Breast epithelium (tissue), 3 donors: ENCODE measurements around the gene CCDC80.

Source experiments
- CTCF ChIP-seq, 3 donors: fragments of 450-650 bp; IDR thresholded peaks; one replicate each; pipeline ENCODE4 v1.5.1; 2016 to 2017; ENCODE audit warnings: antibody characterized with exemption in 3 of 3, mild to moderate bottlenecking in 3 of 3, moderate library complexity in 3 of 3
- POLR2AphosphoS5 ChIP-seq, 3 donors: sonication (generic); formaldehyde crosslinking; IDR thresholded peaks; one replicate each; pipeline ENCODE4 v1.6.1; 2017; ENCODE audit warnings: antibody characterized with exemption in 3 of 3

- TF ChIP-seq POLR2AphosphoS5 (IDR thresholded peaks at IDR 0.05) (no peak), CTCF (IDR thresholded peaks at IDR 0.05) (no peak)
Measured at GRCh38 chr3:112653209-112653871, 12.4 kb upstream of the CCDC80 start.
